Measurements from ENCODE around the gene RUNX2. TPM values are rescaled to one million over a fixed set of nuclear protein-coding genes. Genes with fewer than 3 reads are reported as not detected.
A peak's percentile ranks its signal among the peaks of the same experiment; 100 is the strongest.

The RUNX2 gene
- polyA plus RNA-seq, 1 donor (not counting 4 experiments of a cell fraction or from before 2014, with no cell fraction given) = 1.4 TPM

DNA sequence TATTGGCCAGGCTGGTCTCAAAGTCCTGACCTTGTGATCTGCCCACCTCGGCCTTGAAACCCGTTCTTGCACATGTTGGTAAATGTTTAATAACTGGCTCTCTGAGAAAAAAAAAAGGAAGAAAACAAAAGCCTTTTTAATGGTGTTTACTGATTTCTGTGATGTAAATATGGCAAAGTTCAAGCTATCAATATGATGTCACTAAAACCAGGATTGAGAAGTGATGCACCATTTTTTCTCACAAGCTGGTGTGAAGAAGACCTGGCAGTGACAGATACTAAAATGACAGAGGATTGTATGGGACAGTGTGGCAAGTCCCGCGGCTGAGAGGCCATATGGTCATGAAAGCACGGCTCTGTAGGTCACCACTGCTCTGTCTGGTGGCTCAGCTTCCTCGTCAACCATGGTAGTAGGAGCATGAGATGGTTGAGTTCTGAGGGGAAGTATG lies 245.9 kb downstream of the RUNX2 start:
- no peak for TF ChIP-seq EZH2 (IDR thresholded peaks at IDR 0.05; ENCODE audit: low read length)
- TF ChIP-seq, protein P1, sequence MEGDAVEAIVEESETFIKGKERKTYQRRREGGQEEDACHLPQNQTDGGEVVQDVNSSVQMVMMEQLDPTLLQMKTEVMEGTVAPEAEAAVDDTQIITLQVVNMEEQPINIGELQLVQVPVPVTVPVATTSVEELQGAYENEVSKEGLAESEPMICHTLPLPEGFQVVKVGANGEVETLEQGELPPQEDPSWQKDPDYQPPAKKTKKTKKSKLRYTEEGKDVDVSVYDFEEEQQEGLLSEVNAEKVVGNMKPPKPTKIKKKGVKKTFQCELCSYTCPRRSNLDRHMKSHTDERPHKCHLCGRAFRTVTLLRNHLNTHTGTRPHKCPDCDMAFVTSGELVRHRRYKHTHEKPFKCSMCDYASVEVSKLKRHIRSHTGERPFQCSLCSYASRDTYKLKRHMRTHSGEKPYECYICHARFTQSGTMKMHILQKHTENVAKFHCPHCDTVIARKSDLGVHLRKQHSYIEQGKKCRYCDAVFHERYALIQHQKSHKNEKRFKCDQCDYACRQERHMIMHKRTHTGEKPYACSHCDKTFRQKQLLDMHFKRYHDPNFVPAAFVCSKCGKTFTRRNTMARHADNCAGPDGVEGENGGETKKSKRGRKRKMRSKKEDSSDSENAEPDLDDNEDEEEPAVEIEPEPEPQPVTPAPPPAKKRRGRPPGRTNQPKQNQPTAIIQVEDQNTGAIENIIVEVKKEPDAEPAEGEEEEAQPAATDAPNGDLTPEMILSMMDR (optimal IDR thresholded peaks at IDR 0.05 in 1 of 3, IDR thresholded peaks at IDR 0.05 in 1 of 3, conservative IDR thresholded peaks at IDR 0.05 in 1 of 3; ENCODE audit: extremely low read depth in 1 of 3, insufficient read depth in 2 of 3, low read length in 3 of 3) = no peak
- Histone ChIP-seq H3K9me1 (ENCODE audit: control insufficient read depth, extremely low read depth, insufficient read depth, low read length) (no peaks in the 10 kb centered on the region), H2AFZ (ENCODE audit: control insufficient read depth, low read length) (no peak overlapping the region), H3K9ac (ENCODE audit: control insufficient read depth, extremely low read depth, insufficient read depth, low read length) (no peak overlapping the region), H3K4me3 (ENCODE audit: control insufficient read depth in 2 of 3, extremely low read depth in 1 of 3, insufficient read depth in 2 of 3, low read depth in 1 of 3, low read length in 3 of 3) (no peak overlapping the region), H3K9me3 (ENCODE audit: control insufficient read depth, low read depth, low read length) (no peaks in the 10 kb centered on the region), H3K36me3 (ENCODE audit: control insufficient read depth in 2 of 2, extremely low read depth in 1 of 2, insufficient read depth in 2 of 2, low read length in 2 of 2) (no peaks in the 10 kb centered on the region), H4K20me1 (ENCODE audit: control insufficient read depth, extremely low read depth, insufficient read depth, low read length) (no peaks in the 10 kb centered on the region), H3K79me2 (ENCODE audit: control insufficient read depth, insufficient read depth, low read length) (no peaks in the 10 kb centered on the region), H3K4me2 (ENCODE audit: control insufficient read depth, extremely low read depth, insufficient read depth, low read depth, low read length) (no peak overlapping the region), H3K27me3 (ENCODE audit: control insufficient read depth, extremely low read depth, insufficient read depth, low read length) (no peaks in the 10 kb centered on the region), H3K27ac (ENCODE audit: control insufficient read depth, insufficient read depth, low read length) (no peak overlapping the region), H3K4me1 (ENCODE audit: control insufficient read depth, extremely low read depth, insufficient read depth, low read length) (peaks cover 7% of the 10 kb centered on the region)
- dilution Hi-C loops (cut with MboI; ENCODE audit: extremely low pct_ligation_motif_present, low sequenced_read_pairs) = no loop called here
- no peak for FAIRE-seq
- no peak for DNase-seq (ENCODE audit: low read depth, low spot score)

DNA sequence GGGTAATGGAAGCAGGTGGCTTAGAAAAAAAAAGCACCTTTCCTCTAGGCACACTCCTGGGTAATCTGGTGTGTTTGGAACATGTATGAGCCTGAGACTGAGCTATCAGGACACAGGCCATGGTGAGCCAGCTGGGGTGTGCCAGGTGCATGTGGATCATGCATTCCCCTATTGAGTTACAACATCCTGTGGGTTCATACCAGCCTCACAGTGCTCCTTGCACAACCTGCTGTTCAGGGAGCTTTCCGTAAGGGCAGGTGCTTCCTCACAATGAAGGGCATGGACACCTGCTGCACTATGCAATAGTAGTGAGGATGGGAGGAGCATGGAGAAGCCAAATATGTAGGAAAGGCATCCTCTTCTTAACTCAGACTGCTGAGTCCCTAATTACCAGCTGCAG lies 246.8 kb downstream of the RUNX2 start:
- no peaks in the 10 kb centered on the region for H3K9me1 ChIP-seq (ENCODE audit: control insufficient read depth, extremely low read depth, insufficient read depth, low read length)
- H3K4me3 ChIP-seq (ENCODE audit: control insufficient read depth in 2 of 3, extremely low read depth in 1 of 3, insufficient read depth in 2 of 3, low read depth in 1 of 3, low read length in 3 of 3) = no peak overlapping the region
- H3K27me3 ChIP-seq (ENCODE audit: control insufficient read depth, extremely low read depth, insufficient read depth, low read length) = no peaks in the 10 kb centered on the region
- H3K4me1 ChIP-seq (ENCODE audit: control insufficient read depth, extremely low read depth, insufficient read depth, low read length) = no peaks in the 10 kb centered on the region
- no peaks in the 10 kb centered on the region for H3K36me3 ChIP-seq (ENCODE audit: control insufficient read depth in 2 of 2, extremely low read depth in 1 of 2, insufficient read depth in 2 of 2, low read length in 2 of 2)
- H3K4me2 ChIP-seq (ENCODE audit: control insufficient read depth, extremely low read depth, insufficient read depth, low read depth, low read length) = no peak overlapping the region
- FAIRE-seq (peak; percentile 75), DNase-seq (ENCODE audit: low read depth, low spot score) (peak; percentile 54)
- H3K9me3 ChIP-seq (ENCODE audit: control insufficient read depth, low read depth, low read length) = no peaks in the 10 kb centered on the region
- no peak overlapping the region for H3K9ac ChIP-seq (ENCODE audit: control insufficient read depth, extremely low read depth, insufficient read depth, low read length)
- dilution Hi-C loops (cut with MboI; ENCODE audit: extremely low pct_ligation_motif_present, low sequenced_read_pairs) = no loop called here
- TF ChIP-seq, protein P1 (optimal IDR thresholded peaks at IDR 0.05 in 1 of 3, IDR thresholded peaks at IDR 0.05 in 1 of 3, conservative IDR thresholded peaks at IDR 0.05 in 1 of 3; ENCODE audit: extremely low read depth in 1 of 3, insufficient read depth in 2 of 3, low read length in 3 of 3) = no peak
- TF ChIP-seq EZH2 (IDR thresholded peaks at IDR 0.05; ENCODE audit: low read length) = no peak
- no peaks in the 10 kb centered on the region for H3K79me2 ChIP-seq (ENCODE audit: control insufficient read depth, insufficient read depth, low read length)
- no peak overlapping the region for H2AFZ ChIP-seq (ENCODE audit: control insufficient read depth, low read length)
- H3K27ac ChIP-seq (ENCODE audit: control insufficient read depth, insufficient read depth, low read length) = no peak overlapping the region
- no peaks in the 10 kb centered on the region for H4K20me1 ChIP-seq (ENCODE audit: control insufficient read depth, extremely low read depth, insufficient read depth, low read length)
